ENCODE results near the gene ZNF408.

DNA sequence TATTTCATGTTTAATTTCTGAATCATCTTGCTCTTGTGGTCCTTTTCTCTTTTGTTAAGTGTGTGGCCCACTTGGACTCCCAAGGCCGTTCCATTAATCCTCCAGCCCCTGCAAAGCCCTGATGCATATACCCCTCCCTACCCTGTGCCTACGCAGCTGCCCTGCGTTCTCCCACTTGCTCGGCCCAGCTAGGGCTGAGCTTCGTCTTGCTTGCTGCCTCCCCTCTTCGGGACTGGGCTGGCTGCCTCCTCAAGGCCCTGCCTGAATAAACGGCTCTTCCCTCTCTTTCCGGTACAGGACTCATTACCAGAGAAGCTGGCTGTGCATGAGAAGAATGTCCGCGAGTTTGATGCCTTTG is 28.9 kb upstream of the ZNF408 start:
- TF ChIP-seq CTCF (IDR thresholded peaks at IDR 0.05) (no peak), POLR2A (IDR thresholded peaks at IDR 0.05) (no peak), POLR2AphosphoS5 (IDR thresholded peaks at IDR 0.05) (no peak)

Measured in prostate gland (tissue), 2 donors.